ENCODE measurements around the gene WNK1.

The WNK1 gene

GRCh38 chr12:863285-863684 lies 110.9 kb downstream of the WNK1 start:
- no peak for DNase-seq (ENCODE audit: low spot score)

DNA sequence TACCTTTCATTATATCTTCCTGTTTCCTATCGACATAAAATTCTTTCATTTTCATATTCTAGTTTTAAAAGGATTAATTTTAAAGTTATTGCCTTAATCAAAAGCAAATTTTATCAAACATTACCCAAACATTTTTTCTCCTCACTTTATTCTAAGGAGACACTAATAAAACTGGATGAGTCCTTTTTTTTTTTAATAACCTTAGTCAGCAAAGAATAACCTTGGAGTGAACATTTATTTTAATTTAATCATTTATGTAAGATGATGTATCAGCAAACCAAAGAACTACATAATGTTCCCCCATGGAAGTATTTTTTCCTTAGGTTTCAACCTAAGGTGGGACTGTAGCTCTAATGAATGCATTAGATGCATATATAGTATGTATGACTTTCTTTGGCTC lies 113.2 kb downstream of the WNK1 start:
- DNase-seq (ENCODE audit: low spot score): no peak

- DNase-seq (ENCODE audit: low spot score): no peak
Measured at GRCh38 chr12:867905-868304, 115.5 kb downstream of the WNK1 start.

DNA sequence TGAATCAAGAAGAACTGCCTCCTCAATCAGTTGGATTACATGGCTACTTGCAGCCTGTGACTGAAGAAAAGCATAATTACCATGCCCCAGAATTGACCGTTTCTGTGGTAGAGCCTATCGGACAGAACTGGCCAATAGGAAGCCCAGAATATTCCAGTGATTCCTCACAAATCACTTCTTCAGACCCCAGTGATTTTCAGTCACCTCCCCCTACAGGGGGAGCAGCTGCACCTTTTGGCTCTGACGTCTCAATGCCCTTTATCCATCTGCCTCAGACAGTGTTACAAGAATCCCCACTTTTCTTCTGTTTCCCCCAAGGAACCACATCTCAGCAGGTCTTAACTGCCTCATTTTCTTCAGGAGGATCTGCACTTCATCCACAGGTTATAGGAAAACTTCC lies 116.3 kb downstream of the WNK1 start:
- no peak for DNase-seq (ENCODE audit: low spot score)

- DNase-seq (ENCODE audit: low spot score): no peak
Measured at GRCh38 chr12:870378-870777, 118.0 kb downstream of the WNK1 start.

DNA sequence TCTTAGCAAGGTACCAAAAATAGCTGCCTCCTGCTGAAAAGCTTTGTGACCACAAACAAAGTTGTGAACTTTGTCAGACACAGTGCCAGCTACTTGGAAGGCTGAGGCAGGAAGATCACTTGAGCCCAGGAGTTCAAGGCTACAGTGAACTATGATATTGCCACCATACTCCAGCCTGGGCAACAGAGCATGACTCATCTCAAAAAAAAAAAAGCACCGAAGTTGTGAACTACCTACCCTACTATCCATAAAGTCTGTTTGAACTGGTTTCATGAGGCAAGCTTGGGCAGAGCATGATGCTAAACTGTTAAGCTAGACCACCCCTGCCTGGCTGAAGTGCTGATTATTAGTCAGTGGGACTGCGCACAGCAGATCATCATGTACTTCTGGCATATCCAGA lies 121.6 kb downstream of the WNK1 start:
- no peak for DNase-seq (ENCODE audit: low spot score)

GRCh38 chr12:879641-880040 lies 127.3 kb downstream of the WNK1 start:
- DNase-seq (ENCODE audit: low spot score): no peak

DNA sequence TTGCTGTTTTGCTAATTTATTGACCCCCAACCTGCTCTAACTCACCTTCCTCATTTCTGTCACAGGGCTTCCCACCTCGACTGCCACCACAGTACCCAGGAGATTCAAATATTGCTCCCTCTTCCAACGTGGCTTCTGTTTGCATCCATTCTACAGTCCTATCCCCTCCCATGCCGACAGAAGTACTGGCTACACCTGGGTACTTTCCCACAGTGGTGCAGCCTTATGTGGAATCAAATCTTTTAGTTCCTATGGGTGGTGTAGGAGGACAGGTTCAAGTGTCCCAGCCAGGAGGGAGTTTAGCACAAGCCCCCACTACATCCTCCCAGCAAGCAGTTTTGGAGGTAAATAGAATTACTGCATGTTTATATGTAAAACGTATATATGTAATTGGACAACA lies 128.3 kb downstream of the WNK1 start:
- DNase-seq (ENCODE audit: low spot score): no peak

DNA sequence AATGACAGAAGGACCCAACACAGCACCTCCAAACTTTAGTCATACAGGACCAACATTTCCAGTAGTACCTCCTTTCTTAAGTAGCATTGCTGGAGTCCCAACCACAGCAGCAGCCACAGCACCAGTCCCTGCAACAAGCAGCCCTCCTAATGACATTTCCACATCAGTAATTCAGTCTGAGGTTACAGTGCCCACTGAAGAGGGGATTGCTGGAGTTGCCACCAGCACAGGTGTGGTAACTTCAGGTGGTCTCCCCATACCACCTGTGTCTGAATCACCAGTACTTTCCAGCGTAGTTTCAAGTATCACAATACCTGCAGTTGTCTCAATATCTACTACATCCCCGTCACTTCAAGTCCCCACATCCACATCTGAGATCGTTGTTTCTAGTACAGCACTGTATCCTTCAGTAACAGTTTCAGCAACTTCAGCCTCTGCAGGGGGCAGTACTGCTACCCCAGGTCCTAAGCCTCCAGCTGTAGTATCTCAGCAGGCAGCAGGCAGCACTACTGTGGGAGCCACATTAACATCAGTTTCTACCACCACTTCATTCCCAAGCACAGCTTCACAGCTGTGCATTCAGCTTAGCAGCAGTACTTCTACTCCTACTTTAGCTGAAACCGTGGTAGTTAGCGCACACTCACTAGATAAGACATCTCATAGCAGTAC lies 132.5 kb downstream of the WNK1 start:
- no peak for DNase-seq (ENCODE audit: low spot score)

- no peak for DNase-seq (ENCODE audit: low spot score)
Measured at GRCh38 chr12:885701-886100, 133.3 kb downstream of the WNK1 start.

- DNase-seq (ENCODE audit: low spot score): no peak
Measured at GRCh38 chr12:886206-886605, 133.8 kb downstream of the WNK1 start.

DNA sequence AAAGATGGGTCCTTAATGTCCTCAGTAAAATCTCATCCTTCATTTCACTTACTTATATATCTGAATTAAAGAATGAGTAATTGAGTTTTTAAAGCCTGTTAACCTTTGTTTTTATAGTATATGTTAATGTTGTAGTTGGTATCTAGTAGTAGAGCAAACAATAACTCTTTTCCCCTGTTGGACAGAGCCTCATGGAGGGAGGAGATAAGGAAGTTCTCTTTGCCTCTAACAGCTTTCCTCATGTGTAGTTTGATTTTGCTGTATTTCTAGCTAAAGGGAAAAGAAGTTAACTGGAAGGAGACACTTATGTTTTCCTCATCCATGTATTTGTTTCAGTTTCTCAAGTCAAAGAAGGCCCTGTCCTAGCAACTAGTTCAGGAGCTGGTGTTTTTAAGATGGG lies 141.8 kb downstream of the WNK1 start:
- DNase-seq (ENCODE audit: low spot score): no peak

DNA sequence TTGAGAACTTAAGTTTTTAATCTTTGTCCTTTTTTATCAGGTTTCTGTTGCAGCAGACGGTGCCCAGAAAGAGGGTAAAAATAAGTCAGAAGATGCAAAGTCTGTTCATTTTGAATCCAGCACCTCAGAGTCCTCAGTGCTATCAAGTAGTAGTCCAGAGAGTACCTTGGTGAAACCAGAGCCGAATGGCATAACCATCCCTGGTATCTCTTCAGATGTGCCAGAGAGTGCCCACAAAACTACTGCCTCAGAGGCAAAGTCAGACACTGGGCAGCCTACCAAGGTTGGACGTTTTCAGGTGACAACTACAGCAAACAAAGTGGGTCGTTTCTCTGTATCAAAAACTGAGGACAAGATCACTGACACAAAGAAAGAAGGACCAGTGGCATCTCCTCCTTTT lies 143.7 kb downstream of the WNK1 start:
- DNase-seq (ENCODE audit: low spot score): no peak

DNA sequence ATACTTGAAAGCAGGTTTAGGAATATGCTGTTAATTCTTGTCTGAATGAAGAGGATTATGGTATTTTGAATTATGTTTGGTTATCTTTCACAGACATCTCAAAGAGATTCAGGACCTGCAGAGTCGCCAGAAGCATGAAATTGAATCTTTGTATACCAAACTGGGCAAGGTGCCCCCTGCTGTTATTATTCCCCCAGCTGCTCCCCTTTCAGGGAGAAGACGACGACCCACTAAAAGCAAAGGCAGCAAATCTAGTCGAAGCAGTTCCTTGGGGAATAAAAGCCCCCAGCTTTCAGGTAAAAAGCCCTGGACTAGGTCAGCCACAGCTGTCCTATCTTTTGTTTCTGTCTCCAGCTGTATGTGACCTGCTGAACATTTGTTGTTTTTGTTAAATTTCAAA lies 145.0 kb downstream of the WNK1 start:
- DNase-seq (ENCODE audit: low spot score): no peak

- no peak for DNase-seq (ENCODE audit: low spot score)
Measured at GRCh38 chr12:902581-902980, 150.2 kb downstream of the WNK1 start.

DNA sequence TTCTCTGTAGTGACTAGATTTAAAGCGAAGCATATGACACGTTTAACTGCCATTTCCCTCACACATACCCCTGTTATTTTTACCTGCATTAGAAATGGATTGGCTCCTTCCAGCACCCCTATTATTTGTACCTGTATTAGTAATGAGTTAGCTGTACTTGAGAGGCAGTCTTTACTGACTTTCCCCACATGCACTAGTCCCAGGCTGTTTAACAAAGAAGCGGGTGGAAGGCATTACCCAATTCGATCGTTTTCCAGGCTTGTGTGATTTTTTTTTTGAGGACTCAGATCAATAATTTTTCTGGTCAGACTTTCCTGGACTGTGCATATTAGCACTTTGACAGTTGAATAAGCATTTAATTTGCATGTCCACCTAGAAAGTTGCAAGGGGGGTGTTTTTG lies 150.7 kb downstream of the WNK1 start:
- DNase-seq (ENCODE audit: low spot score): no peak

DNA sequence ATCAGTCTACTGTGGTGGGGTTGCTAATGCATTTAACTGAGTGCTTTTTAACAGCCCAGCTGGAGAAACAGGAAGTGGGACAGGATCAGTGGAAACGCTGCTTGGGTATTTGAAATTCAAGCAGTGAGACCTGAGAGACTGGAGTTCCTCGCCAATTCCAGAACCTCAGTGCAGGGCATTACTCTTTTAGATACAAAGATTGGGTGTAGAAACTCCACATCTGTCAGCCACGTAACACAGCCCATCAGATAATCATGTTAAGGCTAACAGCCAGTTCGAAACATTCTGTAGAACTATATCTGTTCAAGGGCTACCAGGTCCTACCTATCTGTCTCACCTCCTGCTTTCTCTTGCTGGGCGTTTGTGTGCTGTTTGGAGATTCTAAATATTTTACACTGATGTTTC lies 151.6 kb downstream of the WNK1 start:
- no peak for DNase-seq (ENCODE audit: low spot score)

DNA sequence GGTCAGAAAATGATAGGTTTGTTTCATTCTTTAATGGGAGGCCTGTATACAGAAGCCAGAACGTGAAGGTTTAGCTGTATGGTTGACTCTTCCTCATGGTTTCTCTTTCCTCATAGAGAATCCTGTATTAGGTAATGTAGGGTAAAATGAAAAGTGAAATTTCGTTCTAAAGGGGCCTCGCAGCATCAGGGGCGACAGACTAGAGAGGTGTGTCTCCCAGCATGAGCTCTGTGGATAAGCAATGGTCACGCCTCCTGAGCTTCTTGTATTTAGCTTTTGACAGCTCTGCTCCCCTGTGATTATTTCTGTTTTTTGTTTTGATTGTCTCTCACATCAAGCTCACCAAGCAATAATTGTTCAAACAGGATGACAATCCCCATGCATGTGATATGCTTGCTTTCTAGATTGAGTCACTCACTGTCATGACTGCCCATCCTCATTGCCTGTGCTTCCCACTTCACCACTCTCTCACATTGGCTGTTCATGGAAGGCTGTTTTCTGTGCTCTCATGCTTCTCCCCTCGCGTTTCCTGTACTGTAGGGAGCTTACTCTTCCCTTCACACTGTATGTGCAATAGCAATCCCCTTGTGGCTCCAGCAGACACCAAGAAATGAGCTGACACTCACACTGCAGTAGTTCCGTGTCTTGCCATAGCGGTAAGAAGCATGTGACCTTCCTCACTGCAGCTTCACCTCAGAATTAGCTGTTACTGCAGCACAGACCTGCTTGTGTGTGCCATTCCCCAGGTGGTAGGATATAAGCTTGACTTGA lies 153.1 kb downstream of the WNK1 start:
- DNase-seq (ENCODE audit: low spot score): no peak

- no peak for DNase-seq (ENCODE audit: low spot score)
Measured at GRCh38 chr12:906062-906585, 153.7 kb downstream of the WNK1 start.

- no peak for DNase-seq (ENCODE audit: low spot score)
Measured at GRCh38 chr12:907413-908185, 155.2 kb downstream of the WNK1 start.

DNA sequence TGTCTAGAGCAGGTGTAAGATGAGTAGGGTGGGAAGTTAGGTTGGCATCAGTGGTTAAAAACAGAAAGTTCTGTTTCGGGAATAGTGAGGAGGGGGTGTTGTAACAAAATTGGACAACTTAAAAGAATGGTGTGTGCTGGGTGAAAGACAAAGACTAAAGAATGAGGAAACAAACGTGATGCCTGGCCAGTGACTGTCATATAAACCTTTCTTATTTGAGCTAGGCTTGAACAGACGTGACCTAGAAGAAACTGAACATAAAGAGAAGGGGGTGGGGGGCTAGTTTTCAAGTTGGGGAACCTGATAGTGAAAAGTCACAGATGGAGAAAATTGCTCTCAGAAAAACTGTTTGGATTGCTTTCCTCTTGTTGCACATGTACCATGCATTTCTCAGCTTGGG lies 157.5 kb downstream of the WNK1 start:
- DNase-seq (ENCODE audit: low spot score): no peak

DNA sequence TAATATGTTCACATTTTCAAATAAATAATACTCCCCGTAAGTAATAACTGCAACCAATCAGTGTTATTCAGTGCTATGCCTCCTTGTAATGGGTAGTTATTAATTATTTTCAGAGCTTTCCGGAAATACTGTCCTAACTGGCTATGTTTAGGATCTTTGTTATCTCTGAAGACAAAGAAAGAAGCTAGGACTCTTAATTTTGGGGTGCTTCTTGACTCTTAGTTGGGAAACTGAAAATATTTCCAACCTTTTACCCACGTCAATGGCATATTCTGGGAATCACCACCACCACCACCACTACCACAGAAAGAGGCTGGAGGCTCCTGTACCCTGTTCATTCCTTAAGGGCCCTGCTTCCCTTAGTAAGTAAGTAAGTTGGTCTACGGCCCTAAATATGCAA lies 158.0 kb downstream of the WNK1 start:
- DNase-seq (ENCODE audit: low spot score): no peak
